Measurements from ENCODE around the gene LYSET.

DNA sequence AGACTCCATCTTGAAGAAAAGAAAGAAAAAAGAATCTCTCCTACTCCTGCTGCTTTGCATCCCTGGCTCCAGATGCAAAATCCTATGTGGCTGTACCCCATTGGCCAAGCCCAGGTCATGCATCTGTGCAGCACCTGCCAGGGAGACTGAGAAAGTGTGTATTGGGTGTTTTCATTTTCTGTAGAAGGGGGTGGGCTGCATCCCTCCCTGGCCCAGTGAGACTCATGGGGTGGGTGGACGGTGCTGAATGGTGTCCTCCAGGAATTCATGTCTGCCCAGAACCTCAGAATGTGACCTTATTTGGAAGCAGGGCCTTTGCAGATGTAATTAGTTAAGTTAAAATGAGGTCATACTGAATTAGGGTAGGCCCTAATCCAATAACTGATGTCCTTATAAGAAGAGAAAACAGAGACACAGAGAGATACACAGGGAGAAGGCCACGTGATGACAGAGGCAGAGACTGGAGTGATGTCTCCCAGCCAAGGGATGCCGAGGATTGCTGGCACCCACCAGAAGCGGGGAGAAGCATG is 23.6 kb upstream of the LYSET start:
- TF ChIP-seq CHD4 (IDR thresholded peaks at IDR 0.05; ENCODE audit: insufficient read depth, insufficient replicate concordance, low read depth, low read length, poor library complexity, severe bottlenecking) (no peak), YBX1 (IDR thresholded peaks at IDR 0.05) (no peak), MAFK (IDR thresholded peaks at IDR 0.05; ENCODE audit: low read length) (no peak), CTCF (IDR thresholded peaks at IDR 0.05 in 2 of 3, conservative IDR thresholded peaks at IDR 0.05 in 1 of 3; ENCODE audit: insufficient read depth in 2 of 3, low read depth in 1 of 3, low read length in 3 of 3) (no peak), GATAD2B (IDR thresholded peaks at IDR 0.05; ENCODE audit: borderline replicate concordance) (no peak), SP1 (CRISPR knock-in tag; IDR thresholded peaks at IDR 0.05) (no peak), SRF (CRISPR knock-in tag; IDR thresholded peaks at IDR 0.05) (no peak), RBBP5 (IDR thresholded peaks at IDR 0.05; ENCODE audit: borderline replicate concordance, insufficient read depth, low read length, poor library complexity, severe bottlenecking) (no peak), NCOA2 (IDR thresholded peaks at IDR 0.05; ENCODE audit: partially characterized antibody in 2 of 2) (no peak)

Data from K562 (cell line).